ENCODE data around the gene ZNF397.
"Not testable (repeated sequence)": the region's sequence is repeated elsewhere in the genome, so short reads cannot be mapped to it uniquely, and the experiment has no call there.

The ZNF397 gene

GRCh38 chr18:35203067-35203466 is 37.8 kb upstream of the ZNF397 start:
- no peak for TF ChIP-seq CTCF (IDR thresholded peaks at IDR 0.05; ENCODE audit: low read length, missing control alignments)
- peak; percentile 40 for DNase-seq (ENCODE audit: low read depth)
- no peak overlapping the region for H3K4me3 ChIP-seq (replicated peaks; ENCODE audit: low read depth, low read length)

DNA sequence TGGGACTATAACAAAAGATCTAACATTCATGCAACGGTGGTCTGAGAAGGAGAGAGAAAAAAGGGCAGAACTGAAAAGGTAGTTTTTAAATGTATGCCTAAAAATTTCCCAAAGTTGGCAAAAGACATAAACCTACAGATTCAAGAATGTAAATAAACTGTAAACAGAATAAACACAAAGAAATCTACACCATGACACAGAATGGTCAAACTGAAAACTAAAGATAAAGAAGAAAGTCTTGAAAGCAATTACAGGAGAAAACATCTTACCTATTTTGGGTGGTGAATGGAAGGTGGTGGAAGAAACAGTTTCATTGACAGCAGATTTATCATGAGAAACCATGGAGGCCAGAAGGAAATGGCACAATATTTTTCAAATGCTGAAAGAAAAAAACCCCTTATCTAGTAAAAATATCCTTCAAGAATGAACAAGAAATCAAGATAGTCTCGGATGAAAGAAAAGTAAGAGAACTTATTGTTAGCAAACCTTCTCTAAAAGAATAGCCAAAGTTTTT is 35.6 kb upstream of the ZNF397 start:
- no peak overlapping the region for H3K4me3 ChIP-seq (replicated peaks; ENCODE audit: low read depth, low read length)
- DNase-seq (ENCODE audit: low read depth), result no peak
- no peak for TF ChIP-seq CTCF (IDR thresholded peaks at IDR 0.05; ENCODE audit: low read length, missing control alignments)

GRCh38 chr18:35205746-35206458 is 34.9 kb upstream of the ZNF397 start:
- DNase-seq (ENCODE audit: low read depth), result not testable (repeated sequence)

DNA sequence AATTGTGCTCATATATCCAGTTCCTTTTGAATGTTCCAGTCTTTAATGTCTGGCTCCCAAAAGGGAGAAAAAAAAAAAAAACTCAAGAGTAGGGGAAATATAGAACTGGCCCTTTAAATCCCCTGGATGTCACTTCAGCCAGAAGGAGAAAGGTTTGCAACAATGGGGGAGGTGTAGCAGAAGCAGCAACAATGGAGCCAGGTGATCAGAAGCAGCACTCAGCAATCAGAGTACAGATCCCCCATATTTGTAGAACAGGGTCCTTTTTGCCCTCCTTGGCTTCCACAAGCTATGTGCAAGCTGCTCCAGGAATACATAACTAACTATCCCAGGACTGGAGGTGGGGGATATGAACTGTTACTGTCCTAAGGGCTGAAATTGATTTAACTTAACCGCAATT is 25.8 kb upstream of the ZNF397 start:
- H3K4me3 ChIP-seq (replicated peaks; ENCODE audit: low read depth, low read length), result no peak overlapping the region

More at GRCh38 chr18:35205746-35206458, 34.9 kb upstream of the ZNF397 start:
- H3K4me3 ChIP-seq (replicated peaks; ENCODE audit: low read depth, low read length), result not testable (repeated sequence)

DNA sequence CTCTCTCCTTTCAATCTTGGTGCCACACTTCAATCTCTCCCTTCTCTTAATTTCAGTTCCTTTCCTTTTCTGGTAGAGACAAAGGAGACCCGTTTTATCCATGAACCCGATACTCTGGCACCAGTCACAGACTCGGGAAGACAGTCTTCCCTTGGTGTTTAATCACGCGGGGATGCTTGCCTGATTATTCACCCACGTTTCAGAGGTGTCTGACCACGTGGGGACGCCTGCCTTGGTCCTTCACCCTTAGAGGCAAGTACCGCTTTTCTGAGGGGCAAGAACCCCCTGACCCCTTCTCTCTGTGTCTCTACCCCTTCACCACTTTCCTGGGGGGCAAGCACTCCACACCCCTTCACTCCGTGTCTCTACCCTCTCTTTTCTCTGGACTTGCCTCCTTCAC is 24.2 kb upstream of the ZNF397 start:
- not testable (repeated sequence) for DNase-seq (ENCODE audit: low read depth); H3K4me3 ChIP-seq (replicated peaks; ENCODE audit: low read depth, low read length)

More for the DNA sequence above, 25.8 kb upstream of the ZNF397 start:
- DNase-seq (ENCODE audit: low read depth), result no peak
- no peak for TF ChIP-seq CTCF (IDR thresholded peaks at IDR 0.05; ENCODE audit: low read length, missing control alignments)

DNA sequence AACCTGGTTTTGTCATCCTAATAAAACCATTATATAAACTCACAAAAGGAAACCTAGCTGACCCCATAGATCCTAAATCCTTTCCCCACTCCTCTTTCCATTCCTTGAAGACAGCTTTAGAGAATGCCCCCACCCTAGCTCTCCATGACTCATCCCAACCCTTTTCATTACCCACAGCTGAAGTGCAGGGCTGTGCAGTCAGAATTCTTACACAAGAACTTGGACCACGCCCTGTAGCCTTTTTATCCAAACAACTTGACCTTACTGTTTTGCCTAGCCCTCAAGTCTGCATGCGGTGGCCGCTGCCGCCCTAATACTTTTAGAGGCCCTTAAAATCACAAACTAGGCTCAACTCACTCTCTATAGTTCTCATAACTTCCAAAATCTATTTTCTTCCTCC is 21.5 kb upstream of the ZNF397 start:
- not testable (repeated sequence) for DNase-seq (ENCODE audit: low read depth); H3K4me3 ChIP-seq (replicated peaks; ENCODE audit: low read depth, low read length)

GRCh38 chr18:35220424-35220823 is 20.4 kb upstream of the ZNF397 start:
- H3K4me3 ChIP-seq (replicated peaks; ENCODE audit: low read depth, low read length), result no peak overlapping the region
- no peak for DNase-seq (ENCODE audit: low read depth)
- TF ChIP-seq CTCF (IDR thresholded peaks at IDR 0.05; ENCODE audit: low read length, missing control alignments), result no peak

- no peak overlapping the region for H3K4me3 ChIP-seq (replicated peaks; ENCODE audit: low read depth, low read length)
- no peak for TF ChIP-seq CTCF (IDR thresholded peaks at IDR 0.05; ENCODE audit: low read length, missing control alignments)
- DNase-seq (ENCODE audit: low read depth), result no peak
Observed at GRCh38 chr18:35223797-35224196, 17.0 kb upstream of the ZNF397 start.
